GM12892 (cell line): ENCODE results near the gene ZBTB7C.

Source experiments
- POLR2A ChIP-seq: IDR thresholded peaks from 2 replicates; pipeline ENCODE4 v1.6.1; 2011; ENCODE audit warnings: low read depth, low read length, control low read depth
- POLR2AphosphoS5 ChIP-seq: IDR thresholded peaks from 2 replicates; pipeline ENCODE4 v1.6.1; 2011; ENCODE audit warnings: low read depth, low read length, control low read depth
- TAF1 ChIP-seq: IDR thresholded peaks from 2 replicates; pipeline ENCODE4 v1.6.1; 2011; ENCODE audit warnings: low read depth, mild to moderate bottlenecking, control low read depth, low read length, borderline replicate concordance

DNA sequence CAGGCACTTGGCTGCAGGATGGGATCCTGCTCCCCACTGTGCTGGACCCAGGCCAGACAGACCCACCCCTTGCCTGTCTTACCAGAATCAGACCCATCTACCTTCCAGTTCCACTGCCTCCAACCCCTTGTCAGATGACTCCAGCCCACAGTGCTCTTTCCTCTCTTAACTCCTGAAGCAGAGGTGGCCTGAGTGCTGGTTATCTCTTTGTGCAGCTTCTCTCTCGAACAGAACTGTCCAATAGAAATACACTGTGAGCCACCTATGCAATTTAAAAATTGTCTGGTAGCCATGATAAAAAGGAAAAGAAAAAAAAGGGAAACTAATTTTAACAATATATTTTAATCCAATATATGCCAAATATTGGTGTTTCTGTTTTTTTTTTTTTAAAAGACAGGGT lies 318.5 kb downstream of the ZBTB7C start:
- TF ChIP-seq POLR2A (no peak), TAF1 (no peak), POLR2AphosphoS5 (no peak)
